CD14-positive monocyte (primary cell): ENCODE results near the gene ABCB7. TPM values are rescaled to one million over a fixed set of nuclear protein-coding genes. Genes with fewer than 3 reads are reported as not detected.
A peak's percentile ranks its signal among the peaks of the same experiment; 100 is the strongest.
"Not testable (repeated sequence)": the region's sequence is repeated elsewhere in the genome, so short reads cannot be mapped to it uniquely, and the experiment has no call there.

Source experiments
- DNase-seq, 3 donors: peaks; one replicate each; pipeline ENCODE4 v3.0.0-alpha.2; 2011 to 2022
- H2AFZ ChIP-seq: 2 replicates; pipeline ENCODE4 v1.6.0; 2012; ENCODE audit warnings: mild to moderate bottlenecking, low read depth, low read length, inconsistent platforms; ENCODE audit not compliant: insufficient read depth, poor library complexity, severe bottlenecking
- H3K27ac ChIP-seq, 2 donors: 1 replicate in 1 of 2; 2 replicates in 1 of 2; pipeline ENCODE4 v1.5.1; 2012 to 2013; ENCODE audit warnings: low read length in 2 of 2, control low read depth in 1 of 2, inconsistent platforms in 1 of 2, low read depth in 1 of 2, mild to moderate bottlenecking in 1 of 2
- H3K27me3 ChIP-seq, 2 donors: one replicate each; pipeline versions ENCODE4 v1.6.0 to v1.6.1; 2011 to 2013; ENCODE audit warnings: low read length in 2 of 2; ENCODE audit not compliant: control insufficient read depth in 2 of 2, insufficient read depth in 2 of 2
- H3K36me3 ChIP-seq, 2 donors: replicated peaks in 1 of 2; 1 replicate in 1 of 2; 2 replicates in 1 of 2; pipeline versions ENCODE4 v1.5.1 to v1.6.1; 2012 to 2013; ENCODE audit warnings: low read length in 2 of 2, control low read depth in 1 of 2, inconsistent platforms in 1 of 2, mild to moderate bottlenecking in 1 of 2; ENCODE audit not compliant: insufficient read depth in 2 of 2, control insufficient read depth in 1 of 2
- H3K4me1 ChIP-seq, 2 donors: 1 replicate in 1 of 2; 2 replicates in 1 of 2; pipeline versions ENCODE4 v1.5.1 to v1.6.1; 2012 to 2013; ENCODE audit warnings: low read length in 2 of 2, control low read depth in 1 of 2, inconsistent platforms in 1 of 2, mild to moderate bottlenecking in 1 of 2, moderate library complexity in 1 of 2; ENCODE audit not compliant: insufficient read depth in 2 of 2, control insufficient read depth in 1 of 2
- H3K4me2 ChIP-seq: replicated peaks from 2 replicates; pipeline ENCODE3; 2012; ENCODE audit warnings: low read length, moderate library complexity, mild to moderate bottlenecking; ENCODE audit not compliant: poor library complexity, severe bottlenecking; ENCODE audit errors: extremely low read depth
- H3K4me3 ChIP-seq, 3 experiments: fragments of 200-600 bp in 1 of 3; sonication (generic) in 1 of 3; replicated peaks in 1 of 3; 1 replicate in 2 of 3; 2 replicates in 1 of 3; pipeline ENCODE4 v1.5.1; 2011 to 2013; ENCODE audit warnings: low read length in 3 of 3, mild to moderate bottlenecking in 3 of 3, control low read depth in 2 of 3, low read depth in 2 of 3, inconsistent platforms in 1 of 3, moderate library complexity in 1 of 3
- H3K79me2 ChIP-seq: 2 replicates; pipeline ENCODE4 v1.6.0; 2012; ENCODE audit warnings: mild to moderate bottlenecking, control low read depth, inconsistent platforms, low read length, moderate library complexity; ENCODE audit not compliant: insufficient read depth
- H3K9ac ChIP-seq: 2 replicates; pipeline ENCODE4 v1.6.0; 2017; ENCODE audit warnings: low read length, mild to moderate bottlenecking; ENCODE audit not compliant: insufficient read depth, poor library complexity, severe bottlenecking
- H3K9me3 ChIP-seq, 2 donors: replicated peaks in 1 of 2; 1 replicate in 1 of 2; 2 replicates in 1 of 2; pipeline versions ENCODE4 v1.5.1 to v1.6.1; 2012 to 2013; ENCODE audit warnings: low read length in 2 of 2, control low read depth in 1 of 2; ENCODE audit not compliant: control insufficient read depth in 1 of 2, insufficient read depth in 1 of 2
- H4K20me1 ChIP-seq: 2 replicates; pipeline ENCODE4 v1.6.0; 2012; ENCODE audit warnings: mild to moderate bottlenecking, low read length, control low read depth, moderate library complexity; ENCODE audit not compliant: insufficient read depth
- H3K27ac Mint-ChIP-seq, 7 donors: one replicate each; pipeline ENCODE4 v1.8.0; 2020; ENCODE audit warnings: mild to moderate bottlenecking in 7 of 7, mixed read lengths in 7 of 7, moderate library complexity in 6 of 7, inconsistent platforms in 2 of 7
- H3K27me3 Mint-ChIP-seq, 3 donors: one replicate each; pipeline ENCODE4 v1.8.0; 2021 to 2022; ENCODE audit warnings: low read depth in 3 of 3, mild to moderate bottlenecking in 3 of 3, mixed read lengths in 3 of 3, moderate library complexity in 3 of 3, inconsistent platforms in 1 of 3
- H3K36me3 Mint-ChIP-seq, 2 donors: one replicate each; pipeline ENCODE4 v1.8.0; 2020; ENCODE audit warnings: mixed read lengths in 2 of 2, inconsistent platforms in 1 of 2, mild to moderate bottlenecking in 1 of 2
- H3K4me1 Mint-ChIP-seq: one replicate; pipeline ENCODE4 v1.8.0; 2020; ENCODE audit warnings: mild to moderate bottlenecking, mixed read lengths
- H3K4me3 Mint-ChIP-seq, 2 donors: one replicate each; pipeline ENCODE4 v1.8.0; 2020; ENCODE audit warnings: mild to moderate bottlenecking in 2 of 2, mixed read lengths in 2 of 2, moderate library complexity in 1 of 2
- H3K9me3 Mint-ChIP-seq, 7 donors: one replicate each; pipeline ENCODE4 v1.8.0; 2020 to 2022; ENCODE audit warnings: mixed read lengths in 7 of 7, mild to moderate bottlenecking in 6 of 7, moderate library complexity in 6 of 7, inconsistent platforms in 2 of 7
- CTCF ChIP-seq: fragments of 200-600 bp; IDR thresholded peaks from one replicate; pipeline ENCODE4 v1.8.0; 2022; ENCODE audit warnings: antibody characterized with exemption, mild to moderate bottlenecking
- WGBS: methylation state at CpG from one replicate; pipeline ENCODE4 v1.1.5; 2013; ENCODE audit warnings: missing lambda C conversion rate; ENCODE audit not compliant: insufficient coverage; 5-methylcytosine and 5-hydroxymethylcytosine counted together
- intact Hi-C, 2 donors: fragments of 100-400 bp; cut with micrococcal nuclease; formaldehyde crosslinking; loops; one replicate each; pipeline versions ENCODE4 v1.15.0 to v1.15.1; 2023
- polyA plus RNA-seq, 3 donors: library from polyadenylated mRNA; depleted of rRNA in 1 of 3; unstranded in 2 of 3; stranded (reverse) in 1 of 3; fragments of 300-500 nt in 2 of 3; fragments of >200 nt in 1 of 3; fragmentation: Illumina TruSeq in 2 of 3; gene quantifications; 1 replicate in 2 of 3; 2 replicates in 1 of 3; pipeline ENCODE4 v1.2.3, GENCODE V29; 2012 to 2021

The ABCB7 gene
- polyA plus RNA-seq, 3 donors = 14.8 to 19.7 (median 18.5) TPM

GRCh38 chrX:75132672-75133071 is 23.4 kb downstream of the ABCB7 start:
- no peaks in the 10 kb centered on the region for H3K36me3 ChIP-seq
- no peak overlapping the region for H3K9ac ChIP-seq
- Mint-ChIP-seq H3K36me3 (no peaks in the 10 kb centered on the region), H3K27me3 (no peaks in the 10 kb centered on the region), H3K4me1 (no peaks in the 10 kb centered on the region), H3K4me3 (no peak overlapping the region), H3K9me3 (peaks cover 0 to 12% (median 3%) of the 10 kb centered on the region in 7 donors), H3K27ac (no peak overlapping the region)
- 100% methylated on average over 3 of the region's 5 CpGs for WGBS
- peaks cover 5% of the 10 kb centered on the region for H4K20me1 ChIP-seq
- intact Hi-C loops = no loop called here
- TF ChIP-seq CTCF = no peak
- H3K4me1 ChIP-seq = no peaks in the 10 kb centered on the region
- H3K4me2 ChIP-seq = no peak overlapping the region
- no peak for DNase-seq
- no peaks in the 10 kb centered on the region for H3K27me3 ChIP-seq
- H3K27ac ChIP-seq = no peak overlapping the region
- H2AFZ ChIP-seq = no peak overlapping the region
- H3K4me3 ChIP-seq = no peak overlapping the region
- H3K9me3 ChIP-seq = no peaks in the 10 kb centered on the region
- peaks cover 39% of the 10 kb centered on the region for H3K79me2 ChIP-seq

GRCh38 chrX:75131973-75132627 is 24.0 kb downstream of the ABCB7 start:
- H3K9me3 Mint-ChIP-seq = peaks cover 0 to 12% (median 3%) of the 10 kb centered on the region in 7 donors
- DNase-seq = no peak
- no peaks in the 10 kb centered on the region for H3K4me1 Mint-ChIP-seq
- peak overlapping the region in 1 of 7 donors; percentile 20 for H3K27ac Mint-ChIP-seq
- Histone ChIP-seq H4K20me1 (peaks cover 5% of the 10 kb centered on the region), H3K4me3 (no peak overlapping the region), H3K79me2 (peaks cover 36% of the 10 kb centered on the region), H3K4me1 (no peaks in the 10 kb centered on the region), H3K4me2 (no peak overlapping the region), H2AFZ (no peak overlapping the region), H3K27me3 (no peaks in the 10 kb centered on the region), H3K36me3 (no peaks in the 10 kb centered on the region), H3K27ac (no peak overlapping the region), H3K9me3 (no peaks in the 10 kb centered on the region), H3K9ac (no peak overlapping the region)
- H3K36me3 Mint-ChIP-seq = no peaks in the 10 kb centered on the region
- no peaks in the 10 kb centered on the region for H3K27me3 Mint-ChIP-seq
- no peak for TF ChIP-seq CTCF
- H3K4me3 Mint-ChIP-seq = no peak overlapping the region
- WGBS = no CpG with 5 or more reads among the region's 9 CpGs
- intact Hi-C loops = no loop called here

GRCh38 chrX:75129069-75129468 is 27.0 kb downstream of the ABCB7 start:
- Mint-ChIP-seq H3K9me3 (peaks cover 2 to 11% (median 3%) of the 10 kb centered on the region in 7 donors), H3K27ac (peak overlapping the region in 1 of 7 donors; percentile 39)
- H3K27ac ChIP-seq, H3K9me3 ChIP-seq, H3K4me1 ChIP-seq, H3K36me3 Mint-ChIP-seq, H3K4me3 ChIP-seq, H3K27me3 ChIP-seq, H3K9ac ChIP-seq, intact Hi-C loops, H2AFZ ChIP-seq, H4K20me1 ChIP-seq, DNase-seq, H3K27me3 Mint-ChIP-seq, H3K4me1 Mint-ChIP-seq, H3K4me2 ChIP-seq, H3K36me3 ChIP-seq, H3K4me3 Mint-ChIP-seq: not testable (repeated sequence)
- WGBS = no CpG with 5 or more reads among the region's 4 CpGs
- peaks cover 25% of the 10 kb centered on the region for H3K79me2 ChIP-seq
